ENCODE results near the gene SMPD1. TPM values are rescaled to one million over a fixed set of nuclear protein-coding genes. Genes with fewer than 3 reads are reported as not detected.
A peak's percentile ranks its signal among the peaks of the same experiment; 100 is the strongest.

The SMPD1 gene
- total and polyA plus RNA-seq, 2 donors (not counting 1 experiment from before 2014, with no cell fraction given): 52.2 to 74.9 TPM

GRCh38 chr11:6360183-6360582 is 30.1 kb upstream of the SMPD1 start:
- Histone ChIP-seq H3K4me1 (ENCODE audit: control insufficient read depth, extremely low read depth, insufficient read depth, low read length) (peaks cover 12% of the 10 kb centered on the region), H3K79me2 (ENCODE audit: control insufficient read depth, insufficient read depth, low read length) (no peaks in the 10 kb centered on the region), H3K9ac (ENCODE audit: insufficient read depth, low read length) (no peak overlapping the region), H2AFZ (ENCODE audit: low read length) (no peak overlapping the region), H3K36me3 (ENCODE audit: control insufficient read depth, insufficient read depth, low read length) (no peaks in the 10 kb centered on the region), H4K20me1 (ENCODE audit: control insufficient read depth, extremely low read depth, insufficient read depth, low read length) (no peaks in the 10 kb centered on the region), H3K27me3 (ENCODE audit: control insufficient read depth, insufficient read depth, low read length) (no peaks in the 10 kb centered on the region), H3K4me2 (ENCODE audit: extremely low read depth, insufficient read depth, low read length) (no peak overlapping the region), H3K27ac (ENCODE audit: insufficient read depth, low read length) (no peak overlapping the region), H3K9me3 (ENCODE audit: control insufficient read depth, insufficient read depth, low read depth, low read length) (no peaks in the 10 kb centered on the region), H3K4me3 (replicated peaks in 1 of 4; ENCODE audit: control extremely low read depth in 1 of 4, insufficient read depth in 1 of 4, low read depth in 3 of 4, low read length in 4 of 4) (no peak overlapping the region)
- no peak for DNase-seq (ENCODE audit: low read depth in 2 of 2)
- no peak for TF ChIP-seq CTCF (conservative IDR thresholded peaks at IDR 0.05 in 1 of 2, IDR thresholded peaks at IDR 0.05 in 1 of 2; ENCODE audit: low read depth in 1 of 2, low read length in 2 of 2)
- TF ChIP-seq EZH2 (IDR thresholded peaks at IDR 0.05; ENCODE audit: low read length, missing control alignments): no peak

- H3K36me3 ChIP-seq (ENCODE audit: control insufficient read depth, insufficient read depth, low read length): no peaks in the 10 kb centered on the region
- H3K9ac ChIP-seq (ENCODE audit: insufficient read depth, low read length): no peak overlapping the region
- H4K20me1 ChIP-seq (ENCODE audit: control insufficient read depth, extremely low read depth, insufficient read depth, low read length): no peaks in the 10 kb centered on the region
- H2AFZ ChIP-seq (ENCODE audit: low read length): no peak overlapping the region
- no peaks in the 10 kb centered on the region for H3K9me3 ChIP-seq (ENCODE audit: control insufficient read depth, insufficient read depth, low read depth, low read length)
- no peak for TF ChIP-seq EZH2 (IDR thresholded peaks at IDR 0.05; ENCODE audit: low read length, missing control alignments)
- no peak for TF ChIP-seq CTCF (conservative IDR thresholded peaks at IDR 0.05 in 1 of 2, IDR thresholded peaks at IDR 0.05 in 1 of 2; ENCODE audit: low read depth in 1 of 2, low read length in 2 of 2)
- no peak overlapping the region for H3K27ac ChIP-seq (ENCODE audit: insufficient read depth, low read length)
- no peak overlapping the region for H3K4me3 ChIP-seq (replicated peaks in 1 of 4; ENCODE audit: control extremely low read depth in 1 of 4, insufficient read depth in 1 of 4, low read depth in 3 of 4, low read length in 4 of 4)
- DNase-seq (ENCODE audit: low read depth in 2 of 2): no peak
- no peak overlapping the region for H3K4me2 ChIP-seq (ENCODE audit: extremely low read depth, insufficient read depth, low read length)
- no peaks in the 10 kb centered on the region for H3K27me3 ChIP-seq (ENCODE audit: control insufficient read depth, insufficient read depth, low read length)
- peaks cover 4% of the 10 kb centered on the region for H3K4me1 ChIP-seq (ENCODE audit: control insufficient read depth, extremely low read depth, insufficient read depth, low read length)
- no peaks in the 10 kb centered on the region for H3K79me2 ChIP-seq (ENCODE audit: control insufficient read depth, insufficient read depth, low read length)
These were observed 27.9 kb upstream of the SMPD1 start for GRCh38 chr11:6362185-6362872.

- Histone ChIP-seq H3K36me3 (ENCODE audit: control insufficient read depth, insufficient read depth, low read length) (no peaks in the 10 kb centered on the region), H3K4me2 (ENCODE audit: extremely low read depth, insufficient read depth, low read length) (no peak overlapping the region), H3K9me3 (ENCODE audit: control insufficient read depth, insufficient read depth, low read depth, low read length) (no peaks in the 10 kb centered on the region), H3K27ac (ENCODE audit: insufficient read depth, low read length) (no peak overlapping the region), H2AFZ (ENCODE audit: low read length) (no peak overlapping the region), H3K4me1 (ENCODE audit: control insufficient read depth, extremely low read depth, insufficient read depth, low read length) (no peaks in the 10 kb centered on the region), H3K79me2 (ENCODE audit: control insufficient read depth, insufficient read depth, low read length) (no peaks in the 10 kb centered on the region), H4K20me1 (ENCODE audit: control insufficient read depth, extremely low read depth, insufficient read depth, low read length) (no peaks in the 10 kb centered on the region), H3K4me3 (replicated peaks in 1 of 4; ENCODE audit: control extremely low read depth in 1 of 4, insufficient read depth in 1 of 4, low read depth in 3 of 4, low read length in 4 of 4) (no peak overlapping the region), H3K9ac (ENCODE audit: insufficient read depth, low read length) (no peak overlapping the region), H3K27me3 (ENCODE audit: control insufficient read depth, insufficient read depth, low read length) (no peaks in the 10 kb centered on the region)
- peak; percentile 67 to 82 for DNase-seq (ENCODE audit: low read depth in 2 of 2)
- TF ChIP-seq EZH2 (IDR thresholded peaks at IDR 0.05; ENCODE audit: low read length, missing control alignments) (no peak), CTCF (conservative IDR thresholded peaks at IDR 0.05 in 1 of 2, IDR thresholded peaks at IDR 0.05 in 1 of 2; ENCODE audit: low read depth in 1 of 2, low read length in 2 of 2) (peak; percentile 94 to 97)
These were observed 27.2 kb upstream of the SMPD1 start for GRCh38 chr11:6362873-6363678.
